ENCODE results near the gene MTCH2.
"Not testable (repeated sequence)": the region's sequence is repeated elsewhere in the genome, so short reads cannot be mapped to it uniquely, and the experiment has no call there.

MTCH2 gene

DNA sequence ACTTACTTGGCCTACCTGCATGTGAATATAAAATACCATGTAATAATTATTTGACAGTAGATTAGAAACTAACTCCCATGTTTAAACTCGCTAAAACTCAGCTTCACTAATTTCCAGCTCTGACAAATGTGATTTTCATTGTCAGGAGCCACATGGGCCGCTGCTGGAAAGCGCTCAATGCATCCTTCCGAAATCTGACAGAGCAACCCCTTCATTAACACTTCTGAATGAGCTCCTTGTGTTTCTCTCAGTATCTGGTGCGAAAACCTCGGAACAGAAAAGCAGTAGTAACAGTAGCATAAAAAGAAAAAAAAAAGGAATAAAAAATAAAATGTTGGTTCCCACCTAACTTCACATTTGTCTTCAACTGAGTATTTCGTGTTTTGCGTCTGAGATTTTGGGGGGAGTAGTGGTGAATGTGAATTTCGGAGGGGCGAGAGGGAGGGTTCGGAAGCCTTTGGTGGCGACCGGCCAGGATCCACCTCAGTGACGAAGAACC lies 710 bp downstream of the MTCH2 start:
- peak overlapping the region; percentile 92 for H3K4me3 ChIP-seq (ENCODE audit: low read depth, low read length)
- no peak for DNase-seq (ENCODE audit: low read depth)
- TF ChIP-seq, protein P1, sequence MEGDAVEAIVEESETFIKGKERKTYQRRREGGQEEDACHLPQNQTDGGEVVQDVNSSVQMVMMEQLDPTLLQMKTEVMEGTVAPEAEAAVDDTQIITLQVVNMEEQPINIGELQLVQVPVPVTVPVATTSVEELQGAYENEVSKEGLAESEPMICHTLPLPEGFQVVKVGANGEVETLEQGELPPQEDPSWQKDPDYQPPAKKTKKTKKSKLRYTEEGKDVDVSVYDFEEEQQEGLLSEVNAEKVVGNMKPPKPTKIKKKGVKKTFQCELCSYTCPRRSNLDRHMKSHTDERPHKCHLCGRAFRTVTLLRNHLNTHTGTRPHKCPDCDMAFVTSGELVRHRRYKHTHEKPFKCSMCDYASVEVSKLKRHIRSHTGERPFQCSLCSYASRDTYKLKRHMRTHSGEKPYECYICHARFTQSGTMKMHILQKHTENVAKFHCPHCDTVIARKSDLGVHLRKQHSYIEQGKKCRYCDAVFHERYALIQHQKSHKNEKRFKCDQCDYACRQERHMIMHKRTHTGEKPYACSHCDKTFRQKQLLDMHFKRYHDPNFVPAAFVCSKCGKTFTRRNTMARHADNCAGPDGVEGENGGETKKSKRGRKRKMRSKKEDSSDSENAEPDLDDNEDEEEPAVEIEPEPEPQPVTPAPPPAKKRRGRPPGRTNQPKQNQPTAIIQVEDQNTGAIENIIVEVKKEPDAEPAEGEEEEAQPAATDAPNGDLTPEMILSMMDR (IDR thresholded peaks at IDR 0.05; ENCODE audit: insufficient read depth, low read depth, low read length, missing control alignments): no peak

- not testable (repeated sequence) for H3K4me3 ChIP-seq (ENCODE audit: low read depth, low read length); DNase-seq (ENCODE audit: low read depth)
These were observed 1.9 kb downstream of the MTCH2 start for GRCh38 chr11:47640506-47640905.

DNA sequence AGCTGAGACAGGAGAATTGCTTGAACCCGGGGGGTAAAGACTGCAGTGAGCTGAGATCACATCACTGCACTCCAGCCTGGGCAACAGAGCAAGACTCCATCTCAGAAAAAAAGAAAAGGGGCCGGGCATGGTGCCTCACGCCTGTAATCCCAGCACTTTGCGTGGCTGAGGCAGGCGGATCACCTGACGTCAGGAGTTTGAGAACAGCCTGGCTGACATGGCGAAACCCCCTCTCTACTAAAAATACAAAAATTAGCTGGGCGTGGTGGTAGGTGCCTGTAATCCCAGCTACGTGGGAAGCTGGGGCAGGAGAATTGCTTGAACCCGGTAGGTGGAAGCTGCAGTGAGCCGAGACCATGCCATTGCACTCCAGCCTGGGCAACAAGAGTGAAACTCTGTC lies 6.0 kb downstream of the MTCH2 start:
- not testable (repeated sequence) for DNase-seq (ENCODE audit: low read depth); H3K4me3 ChIP-seq (ENCODE audit: low read depth, low read length)

GRCh38 chr11:47631473-47631872 lies 10.9 kb downstream of the MTCH2 start:
- TF ChIP-seq, protein P1 (IDR thresholded peaks at IDR 0.05; ENCODE audit: insufficient read depth, low read depth, low read length, missing control alignments): no peak
- DNase-seq (ENCODE audit: low read depth): no peak
- H3K4me3 ChIP-seq (ENCODE audit: low read depth, low read length): no peak overlapping the region

DNA sequence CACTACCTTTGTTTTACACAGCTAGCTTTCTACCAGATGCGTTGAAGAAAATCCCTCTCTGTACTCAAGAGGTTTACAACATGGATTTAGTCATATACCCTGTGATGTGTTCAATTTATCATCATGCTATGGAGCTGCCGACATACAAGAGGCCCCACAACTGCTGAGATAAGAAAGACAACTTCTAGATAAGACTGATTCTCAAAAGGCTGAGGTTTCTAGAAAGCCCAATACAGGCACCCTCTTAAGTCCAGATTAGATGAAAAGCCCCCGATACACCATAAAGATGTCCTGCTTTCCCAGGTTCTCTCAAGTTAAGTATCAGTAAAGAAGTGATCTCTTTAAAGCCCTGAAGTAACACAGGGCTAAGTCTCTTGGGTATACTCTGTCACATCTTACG lies 14.3 kb downstream of the MTCH2 start:
- DNase-seq (ENCODE audit: low read depth): no peak
- TF ChIP-seq, protein P1 (IDR thresholded peaks at IDR 0.05; ENCODE audit: insufficient read depth, low read depth, low read length, missing control alignments): no peak
- no peak overlapping the region for H3K4me3 ChIP-seq (ENCODE audit: low read depth, low read length)

DNA sequence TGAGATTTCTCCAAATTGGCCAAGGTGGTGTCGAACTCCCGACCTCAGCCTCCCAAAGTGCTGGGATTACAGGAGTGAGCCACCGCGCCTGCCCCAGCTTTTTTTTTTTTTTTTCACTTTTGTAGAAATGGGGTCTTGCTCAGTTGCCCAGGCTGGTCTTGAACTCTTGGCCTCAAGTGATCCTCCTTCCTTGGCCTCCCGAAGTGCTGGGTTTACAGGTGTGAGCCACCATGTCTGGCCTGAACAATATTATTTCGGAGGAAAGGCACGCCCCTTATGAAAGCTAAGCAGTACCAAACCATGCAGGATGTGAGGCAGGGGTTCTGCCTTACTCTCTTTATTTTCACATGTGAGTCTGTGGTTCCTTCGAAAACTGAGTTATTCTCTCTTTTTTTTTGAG lies 16.1 kb downstream of the MTCH2 start:
- TF ChIP-seq, protein P1 (IDR thresholded peaks at IDR 0.05; ENCODE audit: insufficient read depth, low read depth, low read length, missing control alignments): no peak
- DNase-seq (ENCODE audit: low read depth): no peak
- no peak overlapping the region for H3K4me3 ChIP-seq (ENCODE audit: low read depth, low read length)

DNA sequence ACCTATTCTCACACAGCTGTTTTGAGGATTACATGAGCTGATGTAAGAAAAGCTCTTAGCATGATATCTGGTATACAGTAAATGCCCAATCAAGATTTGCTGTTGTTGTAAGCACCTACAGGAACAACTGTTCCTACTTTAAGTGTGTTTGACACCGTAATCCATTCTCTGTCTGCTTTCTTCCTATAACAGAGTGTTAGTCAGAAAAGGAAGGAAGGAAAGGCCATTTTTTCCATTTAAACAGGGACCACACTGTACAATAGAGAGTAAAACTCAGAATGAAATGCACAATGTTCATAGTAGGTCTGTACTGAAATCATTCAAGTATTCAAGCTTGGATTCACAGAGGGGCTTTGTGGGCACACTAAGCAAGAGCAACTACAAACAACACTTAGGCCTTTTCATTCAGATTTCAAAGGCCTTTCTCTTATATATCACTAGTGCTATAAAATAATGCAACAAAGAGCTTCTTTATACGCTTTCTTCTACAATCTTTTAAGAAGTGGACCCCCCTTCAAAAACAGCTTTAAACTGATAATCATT lies 21.5 kb downstream of the MTCH2 start:
- TF ChIP-seq, protein P1 (IDR thresholded peaks at IDR 0.05; ENCODE audit: insufficient read depth, low read depth, low read length, missing control alignments): no peak
- DNase-seq (ENCODE audit: low read depth): no peak
- no peak overlapping the region for H3K4me3 ChIP-seq (ENCODE audit: low read depth, low read length)

DNA sequence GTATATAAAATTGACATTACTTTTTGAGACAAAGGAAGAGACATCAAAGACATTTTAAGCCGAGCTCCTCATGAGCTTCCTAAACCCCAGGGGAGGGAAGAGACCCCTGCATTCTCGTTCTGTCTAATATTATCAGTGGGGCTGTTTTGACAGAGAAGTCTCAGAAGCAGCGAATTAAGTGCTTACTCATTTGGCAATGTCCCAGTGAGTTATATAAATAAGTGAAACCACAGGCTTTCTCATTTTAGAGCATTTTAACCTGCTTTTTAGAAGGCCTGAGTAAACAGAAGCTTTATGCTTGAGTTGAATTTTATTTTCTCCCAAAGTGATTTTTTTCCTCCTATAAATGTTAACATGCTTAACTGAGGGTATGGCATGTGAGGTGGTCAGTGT lies 24.9 kb downstream of the MTCH2 start:
- H3K4me3 ChIP-seq (ENCODE audit: low read depth, low read length): no peak overlapping the region
- peak; percentile 16 for DNase-seq (ENCODE audit: low read depth)
- TF ChIP-seq, protein P1 (IDR thresholded peaks at IDR 0.05; ENCODE audit: insufficient read depth, low read depth, low read length, missing control alignments): no peak

Measured in GM12865 (cell line).